ENCODE data around the gene SAPCD1.

SAPCD1 gene

GRCh38 chr6:31811645-31812044, 49.2 kb downstream of the SAPCD1 start:
- TF ChIP-seq CTCF (IDR thresholded peaks at IDR 0.05) (no peak), ZFX (IDR thresholded peaks at IDR 0.05; ENCODE audit: borderline replicate concordance) (no peak)
- H3K27ac ChIP-seq, result no peak overlapping the region

GRCh38 chr6:31813465-31813849, 51.0 kb downstream of the SAPCD1 start:
- H3K27ac ChIP-seq, result peak overlapping the region; percentile 98
- TF ChIP-seq CTCF (IDR thresholded peaks at IDR 0.05) (no peak), ZFX (IDR thresholded peaks at IDR 0.05; ENCODE audit: borderline replicate concordance) (no peak)

Data from 22Rv1 (cell line).